ENCODE results near the gene KLRB1. TPM values are rescaled to one million over a fixed set of nuclear protein-coding genes. Genes with fewer than 3 reads are reported as not detected.

KLRB1 gene
- polyA plus RNA-seq, 1 donor (not counting 4 experiments of a cell fraction or from before 2014, with no cell fraction given), result not detected

GRCh38 chr12:9636150-9636850 is 28.6 kb upstream of the KLRB1 start:
- Histone ChIP-seq H3K4me1 (ENCODE audit: control insufficient read depth, extremely low read depth, insufficient read depth, low read length) (peaks cover 13% of the 10 kb centered on the region), H3K4me3 (ENCODE audit: control insufficient read depth in 2 of 3, extremely low read depth in 1 of 3, insufficient read depth in 2 of 3, low read depth in 1 of 3, low read length in 3 of 3) (no peak overlapping the region), H4K20me1 (ENCODE audit: control insufficient read depth, extremely low read depth, insufficient read depth, low read length) (no peaks in the 10 kb centered on the region), H3K9me1 (ENCODE audit: control insufficient read depth, extremely low read depth, insufficient read depth, low read length) (no peaks in the 10 kb centered on the region), H2AFZ (ENCODE audit: control insufficient read depth, low read length) (no peak overlapping the region), H3K36me3 (ENCODE audit: control insufficient read depth in 2 of 2, extremely low read depth in 1 of 2, insufficient read depth in 2 of 2, low read length in 2 of 2) (no peaks in the 10 kb centered on the region), H3K4me2 (ENCODE audit: control insufficient read depth, extremely low read depth, insufficient read depth, low read depth, low read length) (no peak overlapping the region), H3K27ac (ENCODE audit: control insufficient read depth, insufficient read depth, low read length) (no peak overlapping the region), H3K9me3 (ENCODE audit: control insufficient read depth, low read depth, low read length) (no peaks in the 10 kb centered on the region), H3K9ac (ENCODE audit: control insufficient read depth, extremely low read depth, insufficient read depth, low read length) (no peak overlapping the region), H3K27me3 (ENCODE audit: control insufficient read depth, extremely low read depth, insufficient read depth, low read length) (no peaks in the 10 kb centered on the region), H3K79me2 (ENCODE audit: control insufficient read depth, insufficient read depth, low read length) (no peaks in the 10 kb centered on the region)
- dilution Hi-C loops (cut with MboI; ENCODE audit: extremely low pct_ligation_motif_present, low sequenced_read_pairs), result no loop called here
- FAIRE-seq, result no peak
- no peak for DNase-seq (ENCODE audit: low read depth, low spot score)
- TF ChIP-seq, protein P1, sequence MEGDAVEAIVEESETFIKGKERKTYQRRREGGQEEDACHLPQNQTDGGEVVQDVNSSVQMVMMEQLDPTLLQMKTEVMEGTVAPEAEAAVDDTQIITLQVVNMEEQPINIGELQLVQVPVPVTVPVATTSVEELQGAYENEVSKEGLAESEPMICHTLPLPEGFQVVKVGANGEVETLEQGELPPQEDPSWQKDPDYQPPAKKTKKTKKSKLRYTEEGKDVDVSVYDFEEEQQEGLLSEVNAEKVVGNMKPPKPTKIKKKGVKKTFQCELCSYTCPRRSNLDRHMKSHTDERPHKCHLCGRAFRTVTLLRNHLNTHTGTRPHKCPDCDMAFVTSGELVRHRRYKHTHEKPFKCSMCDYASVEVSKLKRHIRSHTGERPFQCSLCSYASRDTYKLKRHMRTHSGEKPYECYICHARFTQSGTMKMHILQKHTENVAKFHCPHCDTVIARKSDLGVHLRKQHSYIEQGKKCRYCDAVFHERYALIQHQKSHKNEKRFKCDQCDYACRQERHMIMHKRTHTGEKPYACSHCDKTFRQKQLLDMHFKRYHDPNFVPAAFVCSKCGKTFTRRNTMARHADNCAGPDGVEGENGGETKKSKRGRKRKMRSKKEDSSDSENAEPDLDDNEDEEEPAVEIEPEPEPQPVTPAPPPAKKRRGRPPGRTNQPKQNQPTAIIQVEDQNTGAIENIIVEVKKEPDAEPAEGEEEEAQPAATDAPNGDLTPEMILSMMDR (optimal IDR thresholded peaks at IDR 0.05 in 1 of 3, IDR thresholded peaks at IDR 0.05 in 1 of 3, conservative IDR thresholded peaks at IDR 0.05 in 1 of 3; ENCODE audit: extremely low read depth in 1 of 3, insufficient read depth in 2 of 3, low read length in 3 of 3), result no peak
- TF ChIP-seq EZH2 (IDR thresholded peaks at IDR 0.05; ENCODE audit: low read length), result no peak

DNA sequence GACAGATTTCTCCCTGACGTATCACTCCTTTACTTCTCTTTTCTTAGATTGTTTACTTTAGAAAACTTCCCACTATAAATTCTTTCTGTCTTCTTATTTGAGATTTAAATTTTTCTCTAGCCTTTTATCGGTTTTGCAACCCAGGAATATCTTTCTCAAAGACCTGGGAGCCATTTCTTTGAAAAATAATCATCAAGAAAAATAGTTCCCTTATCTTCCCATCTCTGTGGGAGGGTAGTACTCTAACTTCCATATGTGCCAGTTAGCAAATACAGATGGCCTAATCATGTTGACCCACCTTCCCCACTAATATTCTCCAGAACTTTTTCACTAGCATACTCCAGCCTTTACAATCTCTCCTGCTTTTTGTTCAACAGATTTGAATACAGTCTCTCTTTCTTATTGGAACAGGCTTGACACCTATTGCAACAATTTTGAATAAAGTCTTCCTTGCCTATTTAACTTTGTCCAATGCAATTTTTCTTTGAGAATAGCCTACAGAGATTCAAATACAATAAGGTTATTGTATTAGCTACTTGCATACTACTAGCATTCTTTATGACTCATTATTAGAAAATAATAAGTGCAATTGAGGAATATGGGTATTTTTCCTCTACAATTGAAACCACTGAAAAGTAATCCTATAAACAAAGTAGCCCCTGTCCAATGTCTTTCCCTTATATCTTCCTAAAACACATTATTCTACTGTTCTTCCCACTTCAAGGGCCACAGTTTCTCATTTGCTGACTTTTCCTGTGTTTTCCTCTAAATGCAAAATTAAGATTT is 27.4 kb upstream of the KLRB1 start:
- H3K9me1 ChIP-seq (ENCODE audit: control insufficient read depth, extremely low read depth, insufficient read depth, low read length), result no peaks in the 10 kb centered on the region
- DNase-seq (ENCODE audit: low read depth, low spot score) (no peak), FAIRE-seq (no peak)
- no peaks in the 10 kb centered on the region for H3K79me2 ChIP-seq (ENCODE audit: control insufficient read depth, insufficient read depth, low read length)
- no peaks in the 10 kb centered on the region for H4K20me1 ChIP-seq (ENCODE audit: control insufficient read depth, extremely low read depth, insufficient read depth, low read length)
- no peak overlapping the region for H3K9ac ChIP-seq (ENCODE audit: control insufficient read depth, extremely low read depth, insufficient read depth, low read length)
- H3K27ac ChIP-seq (ENCODE audit: control insufficient read depth, insufficient read depth, low read length), result no peak overlapping the region
- no peak overlapping the region for H3K4me3 ChIP-seq (ENCODE audit: control insufficient read depth in 2 of 3, extremely low read depth in 1 of 3, insufficient read depth in 2 of 3, low read depth in 1 of 3, low read length in 3 of 3)
- no peaks in the 10 kb centered on the region for H3K27me3 ChIP-seq (ENCODE audit: control insufficient read depth, extremely low read depth, insufficient read depth, low read length)
- dilution Hi-C loops (cut with MboI; ENCODE audit: extremely low pct_ligation_motif_present, low sequenced_read_pairs), result no loop called here
- H3K4me2 ChIP-seq (ENCODE audit: control insufficient read depth, extremely low read depth, insufficient read depth, low read depth, low read length), result no peak overlapping the region
- H3K36me3 ChIP-seq (ENCODE audit: control insufficient read depth in 2 of 2, extremely low read depth in 1 of 2, insufficient read depth in 2 of 2, low read length in 2 of 2), result no peaks in the 10 kb centered on the region
- TF ChIP-seq EZH2 (IDR thresholded peaks at IDR 0.05; ENCODE audit: low read length), result no peak
- TF ChIP-seq, protein P1 (optimal IDR thresholded peaks at IDR 0.05 in 1 of 3, IDR thresholded peaks at IDR 0.05 in 1 of 3, conservative IDR thresholded peaks at IDR 0.05 in 1 of 3; ENCODE audit: extremely low read depth in 1 of 3, insufficient read depth in 2 of 3, low read length in 3 of 3), result no peak
- H3K9me3 ChIP-seq (ENCODE audit: control insufficient read depth, low read depth, low read length), result no peaks in the 10 kb centered on the region
- H2AFZ ChIP-seq (ENCODE audit: control insufficient read depth, low read length), result no peak overlapping the region
- peaks cover 13% of the 10 kb centered on the region for H3K4me1 ChIP-seq (ENCODE audit: control insufficient read depth, extremely low read depth, insufficient read depth, low read length)
